Omental fat pad (tissue), 4 donors: ENCODE results near the gene CRYZ. TPM values are rescaled to one million over a fixed set of nuclear protein-coding genes. Genes with fewer than 3 reads are reported as not detected.
A peak's percentile ranks its signal among the peaks of the same experiment; 100 is the strongest.

Experiments
- ATAC-seq: fragments of 150-250 bp; one replicate; pipeline ENCODE4 v1.9.1; 2016; ENCODE audit warnings: mild to moderate bottlenecking, moderate library complexity; ENCODE audit not compliant: low FRiP score
- DNase-seq: peaks from one replicate; pipeline ENCODE4 v3.0.0-alpha.2; 2019; ENCODE audit warnings: low spot score
- total RNA-seq, 4 donors: library from RNA; depleted of rRNA; stranded (reverse); fragments of >200 nt; gene quantifications; one replicate each; pipeline ENCODE4 v1.1.0, GENCODE V29; 2016
- TF ChIP-seq, protein P1 (sequence below), 3 donors: fragments of 450-650 bp; IDR thresholded peaks; one replicate each; pipeline ENCODE4 v1.5.1; 2016 to 2017; ENCODE audit warnings: antibody characterized with exemption in 3 of 3, mild to moderate bottlenecking in 3 of 3, moderate library complexity in 2 of 3

Gene CRYZ
- total RNA-seq, 4 donors from 2014 or later, result 9.1 to 33.2 (median 22.6) TPM

DNA sequence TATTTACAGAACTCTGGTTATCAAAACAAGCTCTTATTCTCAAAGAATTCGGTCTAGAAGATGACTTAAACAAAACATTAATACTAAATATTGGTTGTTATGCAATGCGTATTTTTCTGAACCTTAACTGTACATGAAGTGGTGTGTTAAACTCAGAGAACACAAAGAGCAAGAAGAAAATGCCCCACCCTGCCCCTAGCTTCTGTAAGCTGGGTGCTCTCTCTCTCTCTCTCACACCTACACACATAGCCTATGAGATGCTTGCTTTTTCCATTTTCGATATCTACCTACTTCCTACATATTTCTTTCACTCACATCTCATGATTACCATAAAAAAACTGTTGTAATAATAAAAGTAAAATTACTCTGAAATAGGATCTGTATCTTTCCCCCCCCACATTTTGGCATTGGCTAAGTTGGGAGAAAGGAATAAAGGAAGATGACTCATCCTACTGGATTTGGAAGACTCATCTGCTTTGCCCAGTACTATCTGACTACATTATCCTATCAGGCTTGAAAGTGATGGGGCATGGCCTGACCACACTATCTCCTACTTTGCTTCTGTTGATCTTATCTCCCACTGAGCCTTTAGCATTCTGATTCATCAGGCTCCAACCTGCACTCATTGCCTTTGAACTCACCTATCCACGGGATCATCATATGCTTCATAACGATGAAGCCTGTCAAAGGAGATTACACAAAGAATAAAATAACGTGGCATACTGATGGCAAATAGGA, 2.9 kb downstream of the CRYZ start:
- TF ChIP-seq, protein P1, sequence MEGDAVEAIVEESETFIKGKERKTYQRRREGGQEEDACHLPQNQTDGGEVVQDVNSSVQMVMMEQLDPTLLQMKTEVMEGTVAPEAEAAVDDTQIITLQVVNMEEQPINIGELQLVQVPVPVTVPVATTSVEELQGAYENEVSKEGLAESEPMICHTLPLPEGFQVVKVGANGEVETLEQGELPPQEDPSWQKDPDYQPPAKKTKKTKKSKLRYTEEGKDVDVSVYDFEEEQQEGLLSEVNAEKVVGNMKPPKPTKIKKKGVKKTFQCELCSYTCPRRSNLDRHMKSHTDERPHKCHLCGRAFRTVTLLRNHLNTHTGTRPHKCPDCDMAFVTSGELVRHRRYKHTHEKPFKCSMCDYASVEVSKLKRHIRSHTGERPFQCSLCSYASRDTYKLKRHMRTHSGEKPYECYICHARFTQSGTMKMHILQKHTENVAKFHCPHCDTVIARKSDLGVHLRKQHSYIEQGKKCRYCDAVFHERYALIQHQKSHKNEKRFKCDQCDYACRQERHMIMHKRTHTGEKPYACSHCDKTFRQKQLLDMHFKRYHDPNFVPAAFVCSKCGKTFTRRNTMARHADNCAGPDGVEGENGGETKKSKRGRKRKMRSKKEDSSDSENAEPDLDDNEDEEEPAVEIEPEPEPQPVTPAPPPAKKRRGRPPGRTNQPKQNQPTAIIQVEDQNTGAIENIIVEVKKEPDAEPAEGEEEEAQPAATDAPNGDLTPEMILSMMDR (IDR thresholded peaks at IDR 0.05), result no peak
- peak; percentile 65 for ATAC-seq

DNA sequence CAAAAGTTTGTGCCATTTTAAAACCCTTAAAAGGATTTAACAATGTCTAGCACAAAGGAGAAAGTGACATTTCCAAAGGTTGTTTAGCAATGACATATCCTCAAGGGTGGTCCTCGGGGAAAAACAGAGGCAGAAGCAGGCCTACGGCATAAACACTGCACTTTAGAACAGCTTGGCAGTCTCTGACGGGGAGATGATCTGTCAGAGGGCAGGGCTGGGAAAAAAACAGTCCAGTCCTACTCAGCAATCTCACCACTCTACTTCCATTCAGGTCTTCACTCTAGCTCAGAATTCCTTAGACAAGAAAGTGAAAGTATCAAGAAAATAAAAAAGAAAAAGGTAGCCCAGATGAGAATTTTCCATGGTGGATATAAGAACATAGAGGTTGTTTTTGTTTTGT, 4.1 kb downstream of the CRYZ start:
- no peak for DNase-seq
- no peak for ATAC-seq

More for the DNA sequence above, 2.9 kb downstream of the CRYZ start:
- no peak for DNase-seq

GRCh38 chr1:74726063-74726462, 6.8 kb downstream of the CRYZ start:
- DNase-seq, result no peak
- no peak for ATAC-seq
- TF ChIP-seq, protein P1 (IDR thresholded peaks at IDR 0.05), result no peak

More for the DNA sequence above, 4.1 kb downstream of the CRYZ start:
- TF ChIP-seq, protein P1 (IDR thresholded peaks at IDR 0.05), result no peak

GRCh38 chr1:74717626-74718025, 15.2 kb downstream of the CRYZ start:
- ATAC-seq (no peak), DNase-seq (no peak)
- TF ChIP-seq, protein P1 (IDR thresholded peaks at IDR 0.05), result no peak

- DNase-seq (no peak), ATAC-seq (no peak)
- TF ChIP-seq, protein P1 (IDR thresholded peaks at IDR 0.05), result no peak
These were observed 16.0 kb downstream of the CRYZ start for GRCh38 chr1:74716822-74717221.

DNA sequence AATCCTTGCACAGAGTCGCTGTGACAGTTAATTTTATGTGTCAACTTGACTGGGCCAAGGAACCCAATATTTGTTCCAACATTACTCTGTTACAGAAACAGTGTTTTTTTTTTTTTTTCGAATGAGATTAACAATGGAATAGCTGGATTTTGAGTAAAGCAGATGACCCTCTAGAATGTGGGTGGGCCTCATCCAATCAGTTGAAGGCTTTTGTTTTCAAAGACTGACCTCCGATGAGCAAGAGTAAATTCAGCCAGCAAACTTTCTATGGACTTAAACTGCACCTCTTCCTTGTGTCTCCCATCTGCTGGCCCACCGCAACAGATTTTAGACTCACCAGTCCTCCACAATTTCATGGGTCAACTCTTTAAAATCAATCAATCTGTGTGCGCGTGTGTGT, 17.0 kb downstream of the CRYZ start:
- ATAC-seq (no peak), DNase-seq (no peak)
- TF ChIP-seq, protein P1 (IDR thresholded peaks at IDR 0.05), result no peak

GRCh38 chr1:74715236-74715502, 17.7 kb downstream of the CRYZ start:
- ATAC-seq, result no peak
- DNase-seq, result no peak
- TF ChIP-seq, protein P1 (IDR thresholded peaks at IDR 0.05), result no peak
